Lung (tissue), 12 donors: Measurements from ENCODE around the gene MYO5A. TPM values are rescaled to one million over a fixed set of nuclear protein-coding genes. Genes with fewer than 3 reads are reported as not detected.

Experiments
- ATAC-seq: fragments of 200-7000 bp; cut with Tn5 transposase; one replicate; pipeline ENCODE4 v1.9.1; 2020; ENCODE audit warnings: moderate number of reproducible peaks; ENCODE audit not compliant: insufficient read depth, low FRiP score
- DNase-seq, 3 donors: peaks; one replicate each; pipeline ENCODE4 v3.0.0-alpha.2; 2013 to 2017
- H3K27ac ChIP-seq, 2 donors: one replicate each; pipeline ENCODE4 v1.5.1; 2013; ENCODE audit warnings: mild to moderate bottlenecking in 2 of 2, moderate library complexity in 2 of 2, control low read depth in 1 of 2, inconsistent platforms in 1 of 2, low read depth in 1 of 2, low read length in 1 of 2
- H3K27me3 ChIP-seq, 3 donors: one replicate each; pipeline ENCODE4 v1.5.1; 2013; ENCODE audit warnings: low read length in 2 of 3; ENCODE audit not compliant: control insufficient read depth in 3 of 3, insufficient read depth in 3 of 3
- H3K36me3 ChIP-seq, 4 donors: one replicate each; pipeline ENCODE4 v1.5.1; 2013; ENCODE audit warnings: low read length in 4 of 4, mild to moderate bottlenecking in 1 of 4, moderate library complexity in 1 of 4; ENCODE audit not compliant: control insufficient read depth in 4 of 4, insufficient read depth in 4 of 4
- H3K4me1 ChIP-seq, 5 donors: one replicate each; pipeline ENCODE4 v1.5.1; 2013; ENCODE audit warnings: low read length in 5 of 5, mild to moderate bottlenecking in 2 of 5, moderate library complexity in 1 of 5; ENCODE audit not compliant: control insufficient read depth in 5 of 5, insufficient read depth in 5 of 5
- H3K4me3 ChIP-seq: one replicate; pipeline ENCODE4 v1.5.1; 2013; ENCODE audit warnings: mild to moderate bottlenecking, control low read depth, moderate library complexity
- H3K9ac ChIP-seq, 2 donors: one replicate each; pipeline ENCODE4 v1.5.1; 2013; ENCODE audit warnings: low read length in 2 of 2, control low read depth in 1 of 2; ENCODE audit not compliant: insufficient read depth in 1 of 2
- H3K9me3 ChIP-seq, 4 donors: one replicate each; pipeline ENCODE4 v1.5.1; 2013; ENCODE audit warnings: low read length in 3 of 4, mild to moderate bottlenecking in 1 of 4, moderate library complexity in 1 of 4; ENCODE audit not compliant: control insufficient read depth in 4 of 4, insufficient read depth in 3 of 4
- WGBS, 2 donors: extraction: QIAGEN DNeasy Blood & Tissue Kit; methylation state at CpG; one replicate each; pipeline ENCODE4 v1.1.7; 2013; 5-methylcytosine and 5-hydroxymethylcytosine counted together
- polyA plus RNA-seq, 2 donors: library from polyadenylated mRNA; stranded (reverse); fragments of 200-250 nt; gene quantifications; one replicate each; pipeline ENCODE4 v1.2.1, GENCODE V29; 2013
- total RNA-seq, 2 donors: library from RNA; depleted of rRNA in 1 of 2; stranded (reverse); fragments of >200 nt in 1 of 2; gene quantifications; one replicate each; pipeline ENCODE4 v1.2.1, GENCODE V29; 2014 to 2021
- TF ChIP-seq, protein P1 (sequence below): IDR thresholded peaks from 2 replicates; pipeline ENCODE4 v1.5.1; 2012; ENCODE audit warnings: mild to moderate bottlenecking; ENCODE audit errors: control extremely low read depth, extremely low read depth
- donor health status: control.
- donor health status: control.
- donor health status: Bipolar disorder and iron deficiency.
- donor health status: healthy.
- donor health status: DM: yes; HTN: yes; CAD: no.

The MYO5A gene
- total and polyA plus RNA-seq, 4 donors, result 4.5 to 30.5 (median 13.3) TPM

DNA sequence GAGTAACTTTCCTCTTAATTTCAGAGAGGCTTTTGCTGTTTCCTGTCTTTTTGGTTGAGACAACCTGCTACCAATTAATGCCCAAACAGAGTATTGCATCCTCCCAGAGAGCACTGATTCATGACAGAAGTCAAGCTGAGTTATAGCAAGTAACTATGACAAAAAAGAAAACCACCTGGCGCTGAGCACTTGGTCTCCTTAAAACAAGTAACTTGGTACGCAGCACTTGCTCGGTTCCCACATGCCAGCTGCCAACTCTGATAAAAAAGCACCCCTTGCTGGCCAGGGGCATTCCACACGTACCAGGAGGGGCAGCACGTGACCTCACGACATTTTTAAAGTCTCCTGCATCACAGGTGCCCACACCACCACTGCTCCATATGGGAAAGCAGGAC, 219.5 kb downstream of the MYO5A start:
- H3K36me3 ChIP-seq, result no peaks in the 10 kb centered on the region
- TF ChIP-seq, protein P1, sequence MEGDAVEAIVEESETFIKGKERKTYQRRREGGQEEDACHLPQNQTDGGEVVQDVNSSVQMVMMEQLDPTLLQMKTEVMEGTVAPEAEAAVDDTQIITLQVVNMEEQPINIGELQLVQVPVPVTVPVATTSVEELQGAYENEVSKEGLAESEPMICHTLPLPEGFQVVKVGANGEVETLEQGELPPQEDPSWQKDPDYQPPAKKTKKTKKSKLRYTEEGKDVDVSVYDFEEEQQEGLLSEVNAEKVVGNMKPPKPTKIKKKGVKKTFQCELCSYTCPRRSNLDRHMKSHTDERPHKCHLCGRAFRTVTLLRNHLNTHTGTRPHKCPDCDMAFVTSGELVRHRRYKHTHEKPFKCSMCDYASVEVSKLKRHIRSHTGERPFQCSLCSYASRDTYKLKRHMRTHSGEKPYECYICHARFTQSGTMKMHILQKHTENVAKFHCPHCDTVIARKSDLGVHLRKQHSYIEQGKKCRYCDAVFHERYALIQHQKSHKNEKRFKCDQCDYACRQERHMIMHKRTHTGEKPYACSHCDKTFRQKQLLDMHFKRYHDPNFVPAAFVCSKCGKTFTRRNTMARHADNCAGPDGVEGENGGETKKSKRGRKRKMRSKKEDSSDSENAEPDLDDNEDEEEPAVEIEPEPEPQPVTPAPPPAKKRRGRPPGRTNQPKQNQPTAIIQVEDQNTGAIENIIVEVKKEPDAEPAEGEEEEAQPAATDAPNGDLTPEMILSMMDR, result no peak
- no peak overlapping the region for H3K9ac ChIP-seq
- no peaks in the 10 kb centered on the region for H3K9me3 ChIP-seq
- H3K27ac ChIP-seq, result no peak overlapping the region
- no peak overlapping the region for H3K4me3 ChIP-seq
- no peaks in the 10 kb centered on the region for H3K4me1 ChIP-seq
- H3K27me3 ChIP-seq, result no peaks in the 10 kb centered on the region
- 78 to 83% methylated on average over 6 of the region's 6 CpGs for WGBS, 2 donors
- DNase-seq, result no peak
- no peak for ATAC-seq

DNA sequence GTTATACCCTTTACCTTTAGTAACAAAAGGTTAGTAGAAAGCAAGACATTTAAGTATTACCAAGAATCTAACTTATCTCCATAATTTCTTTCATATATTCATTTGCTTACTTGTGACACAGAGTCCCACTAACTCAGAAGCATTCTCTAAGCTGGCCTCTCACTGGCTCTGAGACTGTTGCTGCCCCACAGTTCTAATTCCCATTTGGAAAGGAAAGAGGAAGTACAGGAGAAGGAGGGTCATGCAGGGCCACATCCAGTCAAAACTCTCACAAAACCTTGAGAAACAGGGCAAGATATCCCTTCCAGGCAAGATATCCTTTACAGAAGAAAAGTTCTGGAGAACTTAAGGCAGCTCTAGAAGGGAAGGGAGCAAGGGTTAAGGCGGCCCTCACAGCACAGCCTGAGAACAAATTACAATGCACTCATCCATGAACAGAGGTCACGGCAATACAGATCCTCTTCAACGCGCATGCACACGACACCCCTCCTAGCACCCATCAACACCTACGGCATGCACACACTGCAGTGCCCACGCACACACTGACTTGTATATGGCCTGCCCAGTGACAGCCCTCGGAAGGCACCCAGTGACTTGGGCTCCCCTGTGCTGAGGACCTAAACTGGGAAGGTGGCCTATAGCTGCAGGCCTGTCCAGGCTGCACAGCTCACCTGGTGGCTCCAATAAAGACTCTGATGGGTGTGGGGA, 220.1 kb downstream of the MYO5A start:
- DNase-seq, result no peak
- ATAC-seq, result no peak
- TF ChIP-seq, protein P1, result no peak

DNA sequence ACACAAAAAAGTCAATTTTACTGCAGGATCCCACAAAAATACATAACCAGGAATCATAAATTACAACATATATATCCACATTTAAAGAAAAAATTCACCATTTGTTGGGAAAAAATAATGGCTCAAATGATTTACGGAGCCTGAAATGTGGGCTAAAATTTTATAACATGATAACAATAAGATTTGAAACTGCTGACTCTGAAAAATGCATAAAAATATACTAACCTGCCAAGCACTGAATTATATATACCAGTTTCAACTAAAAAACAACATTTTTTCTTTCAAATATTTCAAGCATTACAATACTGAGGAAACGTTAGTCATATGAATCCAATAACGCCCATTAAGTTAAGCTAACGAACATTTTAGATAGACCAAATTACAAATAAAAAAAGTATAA, 220.8 kb downstream of the MYO5A start:
- no peak overlapping the region for H3K9ac ChIP-seq
- no peak overlapping the region for H3K4me3 ChIP-seq
- no peaks in the 10 kb centered on the region for H3K36me3 ChIP-seq
- no peak for ATAC-seq
- no peak overlapping the region for H3K27ac ChIP-seq
- 97 to 98% methylated on average over 4 of the region's 4 CpGs for WGBS, 2 donors
- no peaks in the 10 kb centered on the region for H3K9me3 ChIP-seq
- no peak for DNase-seq
- H3K27me3 ChIP-seq, result no peaks in the 10 kb centered on the region
- H3K4me1 ChIP-seq, result peaks cover 0 to 2% (median 0%) of the 10 kb centered on the region in 5 donors
- TF ChIP-seq, protein P1, result no peak

More for the DNA sequence above, 220.1 kb downstream of the MYO5A start:
- WGBS, 2 donors, result 86 to 87% methylated on average over 8 of the region's 8 CpGs
- no peaks in the 10 kb centered on the region for H3K36me3 ChIP-seq
- no peaks in the 10 kb centered on the region for H3K4me1 ChIP-seq
- H3K9me3 ChIP-seq, result no peaks in the 10 kb centered on the region
- H3K9ac ChIP-seq, result no peak overlapping the region
- H3K27me3 ChIP-seq, result no peaks in the 10 kb centered on the region
- no peak overlapping the region for H3K27ac ChIP-seq
- H3K4me3 ChIP-seq, result no peak overlapping the region

DNA sequence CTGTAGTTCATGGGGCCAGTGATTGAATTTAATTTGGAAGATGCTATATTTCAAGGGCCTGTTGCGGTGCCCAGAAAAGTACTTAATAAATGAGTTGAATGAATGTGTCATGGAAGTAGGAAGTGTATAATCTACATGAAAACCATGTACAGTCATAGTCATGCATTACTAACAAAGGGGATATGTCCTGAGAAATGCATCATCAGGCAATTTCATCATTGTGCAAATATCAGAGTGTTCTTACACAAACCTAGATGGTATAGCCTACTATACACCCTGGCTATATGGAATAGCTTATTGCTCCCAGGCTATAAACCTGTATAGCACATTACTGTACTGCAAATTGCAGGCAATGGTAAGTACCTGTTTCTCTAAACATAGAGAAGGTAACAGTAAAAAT, 222.4 kb downstream of the MYO5A start:
- ATAC-seq, result no peak
- WGBS, 2 donors, result 45 to 50% methylated on average over 1 of the region's 1 CpG
- H3K27ac ChIP-seq, result no peak overlapping the region

More for the DNA sequence above, 222.4 kb downstream of the MYO5A start:
- no peak overlapping the region for H3K9ac ChIP-seq
- TF ChIP-seq, protein P1, result no peak
- H3K4me1 ChIP-seq, result peaks cover 0 to 10% (median 0%) of the 10 kb centered on the region in 5 donors
- no peaks in the 10 kb centered on the region for H3K9me3 ChIP-seq
- no peaks in the 10 kb centered on the region for H3K27me3 ChIP-seq
- no peaks in the 10 kb centered on the region for H3K36me3 ChIP-seq
- DNase-seq, result no peak
- no peak overlapping the region for H3K4me3 ChIP-seq
